ENCODE measurements around the gene KANSL1.
"Not testable (repeated sequence)": the region's sequence is repeated elsewhere in the genome, so short reads cannot be mapped to it uniquely, and the experiment has no call there.

Gene KANSL1

DNA sequence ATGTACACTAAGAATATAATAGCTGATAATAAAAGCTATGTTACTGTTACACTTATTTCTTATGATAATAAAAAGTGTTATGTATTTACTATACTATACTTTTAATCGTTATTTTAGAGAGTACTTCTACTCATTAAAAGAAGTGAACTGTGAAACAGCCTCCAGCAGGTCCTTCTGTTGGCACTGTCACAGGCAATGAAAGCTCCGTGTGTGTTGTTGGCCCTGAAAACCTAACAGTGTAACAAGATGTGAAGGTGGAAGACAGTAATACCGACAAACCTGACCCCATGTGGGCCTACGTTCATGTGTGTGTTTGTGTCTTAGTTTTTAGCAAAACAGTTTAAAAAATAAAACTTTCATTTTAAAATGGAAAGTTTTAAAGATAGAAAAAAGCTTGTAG is 102.4 kb downstream of the KANSL1 start:
- Histone ChIP-seq H3K27me3 (ENCODE audit: control insufficient read depth, insufficient read depth, low read length) (no peaks in the 10 kb centered on the region), H3K36me3 (ENCODE audit: control insufficient read depth, insufficient read depth, low read length) (no peaks in the 10 kb centered on the region), H3K9ac (ENCODE audit: low read length) (no peak overlapping the region), H3K4me1 (ENCODE audit: control insufficient read depth, insufficient read depth, low read length) (no peaks in the 10 kb centered on the region), H3K9me3 (ENCODE audit: control insufficient read depth, low read length) (no peaks in the 10 kb centered on the region), H3K4me3 (ENCODE audit: low read length) (no peak overlapping the region)

DNA sequence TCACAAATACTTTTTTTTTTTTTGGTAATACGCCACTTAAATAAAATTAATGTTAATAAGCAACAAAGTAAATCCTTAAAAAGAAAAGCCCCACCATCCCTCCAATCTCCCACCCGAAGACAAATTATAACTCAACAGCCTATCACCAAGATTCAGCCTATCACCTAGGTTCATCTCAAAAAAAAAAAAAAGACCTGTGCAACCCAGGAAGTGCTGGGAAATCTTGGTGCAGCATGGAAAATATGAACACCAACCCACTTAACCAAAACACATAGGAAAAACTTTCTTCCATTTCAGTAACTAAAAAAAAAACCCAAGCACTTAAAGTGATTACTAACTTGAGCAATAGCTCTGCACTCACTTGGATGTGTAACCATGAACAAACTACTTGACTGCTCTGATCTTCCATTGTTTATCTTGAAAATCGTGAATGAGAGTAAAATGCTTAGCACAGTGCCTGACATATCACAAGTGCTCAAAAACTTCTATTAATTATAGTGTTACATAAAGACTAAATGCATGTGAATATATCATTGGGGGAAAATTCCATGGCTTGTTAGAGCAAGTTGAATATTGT is 103.8 kb downstream of the KANSL1 start:
- no peaks in the 10 kb centered on the region for H3K36me3 ChIP-seq (ENCODE audit: control insufficient read depth, insufficient read depth, low read length)
- no peaks in the 10 kb centered on the region for H3K4me1 ChIP-seq (ENCODE audit: control insufficient read depth, insufficient read depth, low read length)
- no peak overlapping the region for H3K9ac ChIP-seq (ENCODE audit: low read length)
- H3K4me3 ChIP-seq (ENCODE audit: low read length): no peak overlapping the region
- no peaks in the 10 kb centered on the region for H3K27me3 ChIP-seq (ENCODE audit: control insufficient read depth, insufficient read depth, low read length)
- no peaks in the 10 kb centered on the region for H3K9me3 ChIP-seq (ENCODE audit: control insufficient read depth, low read length)

- Histone ChIP-seq H3K9ac (ENCODE audit: low read length) (no peak overlapping the region), H3K9me3 (ENCODE audit: control insufficient read depth, low read length) (no peaks in the 10 kb centered on the region), H3K27me3 (ENCODE audit: control insufficient read depth, insufficient read depth, low read length) (no peaks in the 10 kb centered on the region), H3K4me3 (ENCODE audit: low read length) (no peak overlapping the region), H3K4me1 (ENCODE audit: control insufficient read depth, insufficient read depth, low read length) (peaks cover 2% of the 10 kb centered on the region), H3K36me3 (ENCODE audit: control insufficient read depth, insufficient read depth, low read length) (no peaks in the 10 kb centered on the region)
These were observed 104.6 kb downstream of the KANSL1 start for GRCh38 chr17:46088595-46088994.

DNA sequence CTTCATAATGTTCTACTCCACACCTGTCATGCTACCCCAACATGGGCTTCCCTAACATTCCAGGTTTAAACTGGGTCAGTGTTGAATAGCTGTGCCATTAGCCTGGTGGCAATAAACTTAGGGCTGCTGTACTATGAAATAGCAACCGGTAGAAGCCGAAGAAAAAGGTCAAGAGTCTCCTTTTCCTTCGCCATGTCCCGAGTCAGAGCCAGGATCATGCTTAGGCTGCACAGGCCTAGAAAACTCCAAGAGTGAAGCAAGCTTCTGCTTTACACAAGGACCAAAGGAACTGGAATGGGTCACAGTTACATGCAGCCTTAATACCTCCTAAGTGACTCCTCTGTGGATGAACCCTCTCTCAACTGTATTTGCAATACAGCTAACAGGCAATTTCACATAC is 105.4 kb downstream of the KANSL1 start:
- H3K27me3 ChIP-seq (ENCODE audit: control insufficient read depth, insufficient read depth, low read length); H3K9me3 ChIP-seq (ENCODE audit: control insufficient read depth, low read length); H3K4me3 ChIP-seq (ENCODE audit: low read length); H3K4me1 ChIP-seq (ENCODE audit: control insufficient read depth, insufficient read depth, low read length); H3K9ac ChIP-seq (ENCODE audit: low read length); H3K36me3 ChIP-seq (ENCODE audit: control insufficient read depth, insufficient read depth, low read length): not testable (repeated sequence)

GRCh38 chr17:46086821-46087220 is 106.4 kb downstream of the KANSL1 start:
- Histone ChIP-seq H3K9me3 (ENCODE audit: control insufficient read depth, low read length) (no peaks in the 10 kb centered on the region), H3K4me3 (ENCODE audit: low read length) (no peak overlapping the region), H3K27me3 (ENCODE audit: control insufficient read depth, insufficient read depth, low read length) (no peaks in the 10 kb centered on the region), H3K4me1 (ENCODE audit: control insufficient read depth, insufficient read depth, low read length) (peaks cover 9% of the 10 kb centered on the region), H3K9ac (ENCODE audit: low read length) (no peak overlapping the region), H3K36me3 (ENCODE audit: control insufficient read depth, insufficient read depth, low read length) (no peaks in the 10 kb centered on the region)

GRCh38 chr17:46085522-46085921 is 107.7 kb downstream of the KANSL1 start:
- Histone ChIP-seq H3K4me1 (ENCODE audit: control insufficient read depth, insufficient read depth, low read length) (peaks cover 9% of the 10 kb centered on the region), H3K27me3 (ENCODE audit: control insufficient read depth, insufficient read depth, low read length) (no peaks in the 10 kb centered on the region), H3K4me3 (ENCODE audit: low read length) (no peak overlapping the region), H3K9me3 (ENCODE audit: control insufficient read depth, low read length) (no peaks in the 10 kb centered on the region), H3K9ac (ENCODE audit: low read length) (no peak overlapping the region), H3K36me3 (ENCODE audit: control insufficient read depth, insufficient read depth, low read length) (no peaks in the 10 kb centered on the region)

DNA sequence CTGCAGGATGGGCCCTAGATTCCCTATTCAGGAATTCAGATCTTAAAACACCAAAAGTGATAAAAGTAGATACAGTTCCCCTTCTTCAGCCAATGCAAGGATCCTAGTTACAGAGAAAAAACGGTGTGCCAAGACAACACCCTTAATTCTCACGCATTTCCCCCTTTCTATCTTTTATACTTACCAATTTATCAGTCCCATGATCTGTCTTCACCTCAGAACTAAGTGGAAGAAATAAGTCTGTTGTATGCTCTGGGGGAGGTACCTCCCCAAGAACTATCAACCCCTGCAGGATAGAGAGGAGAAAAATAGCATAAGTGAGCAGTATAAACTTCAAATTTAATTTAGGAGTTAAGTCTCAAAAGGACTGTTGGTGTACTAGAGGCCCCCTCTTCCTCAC is 111.0 kb downstream of the KANSL1 start:
- H3K27me3 ChIP-seq (ENCODE audit: control insufficient read depth, insufficient read depth, low read length): no peaks in the 10 kb centered on the region
- H3K9me3 ChIP-seq (ENCODE audit: control insufficient read depth, low read length): no peaks in the 10 kb centered on the region
- peaks cover 17% of the 10 kb centered on the region for H3K4me1 ChIP-seq (ENCODE audit: control insufficient read depth, insufficient read depth, low read length)
- H3K36me3 ChIP-seq (ENCODE audit: control insufficient read depth, insufficient read depth, low read length): no peaks in the 10 kb centered on the region
- no peak overlapping the region for H3K9ac ChIP-seq (ENCODE audit: low read length)
- no peak overlapping the region for H3K4me3 ChIP-seq (ENCODE audit: low read length)

GRCh38 chr17:46081018-46081320 is 112.3 kb downstream of the KANSL1 start:
- H3K9ac ChIP-seq (ENCODE audit: low read length): no peak overlapping the region
- no peaks in the 10 kb centered on the region for H3K9me3 ChIP-seq (ENCODE audit: control insufficient read depth, low read length)
- H3K36me3 ChIP-seq (ENCODE audit: control insufficient read depth, insufficient read depth, low read length): no peaks in the 10 kb centered on the region
- H3K4me3 ChIP-seq (ENCODE audit: low read length): no peak overlapping the region
- peaks cover 17% of the 10 kb centered on the region for H3K4me1 ChIP-seq (ENCODE audit: control insufficient read depth, insufficient read depth, low read length)
- no peaks in the 10 kb centered on the region for H3K27me3 ChIP-seq (ENCODE audit: control insufficient read depth, insufficient read depth, low read length)

DNA sequence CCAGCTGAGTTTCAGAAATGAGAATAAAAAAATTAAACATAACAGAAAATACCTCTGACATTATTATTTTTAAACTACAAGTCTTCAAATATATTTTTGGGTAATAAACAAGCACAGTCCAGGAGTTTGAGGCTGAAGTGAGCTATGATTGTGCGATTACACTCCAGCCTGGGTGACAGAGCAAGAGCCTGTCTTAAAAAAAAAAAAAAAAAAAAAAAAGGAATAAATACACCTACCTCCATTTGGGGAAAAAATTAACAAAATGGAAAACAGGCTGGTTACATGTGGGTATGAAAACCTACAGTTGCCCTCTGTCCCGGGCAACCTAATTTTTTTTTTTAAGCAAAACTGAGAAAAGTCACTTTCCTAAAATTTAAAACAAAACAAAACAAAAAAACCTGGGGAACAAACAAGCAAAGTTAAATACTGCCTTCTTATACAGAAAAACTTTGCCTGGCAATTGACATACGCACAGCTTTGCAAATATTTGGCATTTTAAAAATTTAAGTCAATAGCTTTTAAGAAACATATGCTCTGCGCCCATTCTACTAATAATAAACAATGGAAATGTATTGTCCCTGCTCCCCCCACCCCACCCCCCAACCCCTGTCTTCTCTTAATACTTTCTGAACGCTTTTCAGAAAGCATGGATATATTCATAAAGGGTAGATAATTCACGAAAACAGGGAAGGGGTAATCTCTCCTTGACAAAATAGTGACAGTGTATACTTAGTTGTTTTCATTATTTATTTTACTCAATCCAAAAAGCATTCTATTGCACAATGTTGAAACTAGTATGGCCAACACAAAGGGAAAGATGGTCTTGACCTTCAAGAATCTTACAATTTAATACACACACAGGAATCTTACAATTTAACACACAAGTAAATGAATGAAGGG is 112.9 kb downstream of the KANSL1 start:
- Histone ChIP-seq H3K27me3 (ENCODE audit: control insufficient read depth, insufficient read depth, low read length) (no peaks in the 10 kb centered on the region), H3K9me3 (ENCODE audit: control insufficient read depth, low read length) (no peaks in the 10 kb centered on the region), H3K36me3 (ENCODE audit: control insufficient read depth, insufficient read depth, low read length) (no peaks in the 10 kb centered on the region), H3K9ac (ENCODE audit: low read length) (no peak overlapping the region), H3K4me1 (ENCODE audit: control insufficient read depth, insufficient read depth, low read length) (peaks cover 17% of the 10 kb centered on the region), H3K4me3 (ENCODE audit: low read length) (no peak overlapping the region)

- Histone ChIP-seq H3K27me3 (ENCODE audit: control insufficient read depth, insufficient read depth, low read length) (no peaks in the 10 kb centered on the region), H3K9ac (ENCODE audit: low read length) (no peak overlapping the region), H3K36me3 (ENCODE audit: control insufficient read depth, insufficient read depth, low read length) (no peaks in the 10 kb centered on the region)
These were observed 114.6 kb downstream of the KANSL1 start for GRCh38 chr17:46078675-46079074.

DNA sequence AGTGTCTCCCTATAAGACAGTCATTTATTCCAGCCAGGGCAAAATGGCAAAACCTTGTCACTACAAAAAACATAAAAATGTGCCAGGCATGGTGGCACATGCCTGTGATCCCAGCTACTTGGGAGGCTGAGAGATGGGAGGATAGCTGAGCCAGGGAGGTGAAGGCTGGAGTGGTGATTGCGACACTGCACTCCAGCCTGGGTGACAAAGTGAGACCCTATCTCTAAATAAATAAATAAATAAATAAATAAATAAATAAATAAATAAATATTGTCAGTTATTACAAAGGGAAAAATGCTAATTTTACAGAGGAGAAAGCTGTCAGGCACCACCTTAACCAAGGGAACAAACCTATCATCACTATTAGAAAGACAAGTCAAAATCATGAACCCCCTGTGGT is 118.7 kb downstream of the KANSL1 start:
- Histone ChIP-seq H3K27me3 (ENCODE audit: control insufficient read depth, insufficient read depth, low read length) (no peaks in the 10 kb centered on the region), H3K4me1 (ENCODE audit: control insufficient read depth, insufficient read depth, low read length) (peaks cover 8% of the 10 kb centered on the region), H3K9ac (ENCODE audit: low read length) (no peak overlapping the region), H3K4me3 (ENCODE audit: low read length) (no peak overlapping the region), H3K36me3 (ENCODE audit: control insufficient read depth, insufficient read depth, low read length) (no peaks in the 10 kb centered on the region), H3K9me3 (ENCODE audit: control insufficient read depth, low read length) (no peaks in the 10 kb centered on the region)

More at GRCh38 chr17:46078675-46079074, 114.6 kb downstream of the KANSL1 start:
- Histone ChIP-seq H3K4me3 (ENCODE audit: low read length) (no peak overlapping the region), H3K9me3 (ENCODE audit: control insufficient read depth, low read length) (no peaks in the 10 kb centered on the region), H3K4me1 (ENCODE audit: control insufficient read depth, insufficient read depth, low read length) (peaks cover 16% of the 10 kb centered on the region)

DNA sequence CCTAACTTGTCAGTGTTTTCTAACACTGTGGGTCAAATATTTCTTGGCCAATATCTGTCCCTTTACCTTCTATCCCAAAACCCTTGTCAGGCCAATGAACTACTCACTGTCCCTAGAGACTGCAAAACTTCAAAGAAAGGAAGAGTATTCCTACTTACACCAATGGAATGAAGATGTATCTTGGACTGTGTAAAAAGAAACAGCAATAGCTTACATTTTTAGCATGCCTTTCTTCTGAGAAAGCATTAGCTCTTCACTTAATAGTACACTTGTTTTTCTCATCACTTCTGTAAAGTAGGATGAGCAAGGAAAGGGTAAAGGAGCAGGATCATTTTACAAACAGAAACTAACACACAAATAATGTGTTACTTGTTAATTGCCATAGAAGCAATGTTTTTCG is 120.2 kb downstream of the KANSL1 start:
- H3K9me3 ChIP-seq (ENCODE audit: control insufficient read depth, low read length): no peaks in the 10 kb centered on the region
- no peaks in the 10 kb centered on the region for H3K27me3 ChIP-seq (ENCODE audit: control insufficient read depth, insufficient read depth, low read length)
- H3K4me1 ChIP-seq (ENCODE audit: control insufficient read depth, insufficient read depth, low read length): no peaks in the 10 kb centered on the region
- H3K4me3 ChIP-seq (ENCODE audit: low read length): no peak overlapping the region
- H3K9ac ChIP-seq (ENCODE audit: low read length): no peak overlapping the region
- no peaks in the 10 kb centered on the region for H3K36me3 ChIP-seq (ENCODE audit: control insufficient read depth, insufficient read depth, low read length)
